Activated gamma-delta T cell treated with anti-CD3 and anti-CD28 coated beads, Interleukin-2, amount 50 U/mL, for 16 hours (primary cell): ENCODE data around the gene LYPD4.
A peak's percentile ranks its signal among the peaks of the same experiment; 100 is the strongest.
"Not testable (repeated sequence)": the region's sequence is repeated elsewhere in the genome, so short reads cannot be mapped to it uniquely, and the experiment has no call there.

Experiments
- DNase-seq: peaks from one replicate; pipeline ENCODE4 v3.0.0-alpha.2; 2020; ENCODE audit warnings: low read depth

LYPD4 gene

GRCh38 chr19:41799444-41800000 lies 45.0 kb downstream of the LYPD4 start:
- no peak for DNase-seq

DNA sequence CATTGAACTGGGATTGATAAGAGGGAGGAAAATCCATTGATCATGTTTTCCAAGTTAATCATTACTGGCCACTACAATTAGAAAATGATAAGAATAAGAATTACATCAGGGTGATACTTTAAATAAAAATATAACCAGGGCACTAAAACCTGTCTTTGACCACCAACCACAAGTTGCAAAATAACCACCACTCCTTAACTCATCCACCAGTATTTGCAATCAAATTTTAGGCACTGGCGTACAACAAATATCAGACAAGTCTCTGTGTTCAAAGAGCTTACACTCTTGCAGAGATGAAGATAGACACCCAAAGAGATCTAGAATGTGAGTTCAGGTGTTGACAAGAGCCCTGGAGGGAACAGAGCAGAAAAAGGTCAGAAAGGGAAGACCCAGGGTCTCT lies 47.6 kb downstream of the LYPD4 start:
- no peak for DNase-seq

DNA sequence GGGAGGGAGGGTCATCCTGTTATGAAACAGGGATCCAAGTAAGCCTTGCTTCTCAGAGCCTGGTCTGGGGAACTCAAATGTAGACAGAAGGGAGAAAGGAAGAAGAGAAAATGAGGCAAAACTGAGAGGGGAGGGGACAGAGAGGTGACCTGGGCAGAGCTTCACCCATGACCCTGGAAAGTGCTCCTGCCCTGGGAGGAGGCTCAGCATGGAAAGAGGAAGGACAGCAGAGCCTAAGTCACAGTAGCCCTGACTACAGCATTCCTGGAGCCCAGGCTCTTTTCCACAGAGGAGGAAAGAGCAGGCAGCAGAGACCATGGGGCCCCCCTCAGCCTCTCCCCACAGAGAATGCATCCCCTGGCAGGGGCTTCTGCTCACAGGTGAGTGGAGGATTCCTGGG lies 48.1 kb downstream of the LYPD4 start, which contains the start of gene CEACAM3:
Gene CEACAM3, plus strand, starts transcription at position 226 of the 400 bp plus-strand sequence. Its CDS starts 91 bp downstream, at position 317.
- no peak for DNase-seq

DNA sequence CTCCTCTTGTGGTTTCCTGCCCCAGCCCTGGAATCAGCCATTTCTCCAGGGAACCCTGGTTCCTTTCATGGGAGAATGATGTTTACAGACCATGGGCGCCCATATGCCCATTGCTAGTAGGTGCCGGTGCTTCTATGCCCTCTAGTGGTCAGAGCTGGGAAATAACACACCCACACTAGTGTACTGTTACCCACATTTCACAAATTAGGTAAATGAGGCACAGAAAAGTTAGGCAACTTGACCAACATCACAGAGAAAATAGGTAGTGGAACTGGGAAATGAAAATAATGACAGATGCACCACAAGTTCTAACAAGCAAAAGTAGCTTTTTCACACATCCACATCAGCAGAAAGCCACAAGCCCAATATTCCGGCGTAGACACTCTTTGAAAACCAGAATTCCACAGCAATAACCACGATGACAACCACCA lies 49.4 kb downstream of the LYPD4 start:
- DNase-seq, result peak; percentile 46

DNA sequence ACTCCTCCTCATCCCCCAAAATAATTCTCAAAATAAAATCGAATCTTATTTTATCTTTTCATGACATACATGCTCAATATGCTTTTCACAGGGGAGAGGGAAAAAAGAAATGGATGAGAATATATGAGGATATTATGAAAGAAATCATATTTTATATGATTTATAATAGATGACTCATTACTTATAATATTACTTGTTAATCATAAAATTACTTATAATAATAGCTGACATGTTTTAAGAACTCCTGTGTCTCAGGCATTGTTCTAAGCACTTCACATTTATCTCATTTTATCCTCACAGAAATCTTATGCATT lies 51.1 kb downstream of the LYPD4 start:
- no peak for DNase-seq

GRCh38 chr19:41792513-41793413 lies 51.7 kb downstream of the LYPD4 start:
- peak; percentile 35 for DNase-seq

DNA sequence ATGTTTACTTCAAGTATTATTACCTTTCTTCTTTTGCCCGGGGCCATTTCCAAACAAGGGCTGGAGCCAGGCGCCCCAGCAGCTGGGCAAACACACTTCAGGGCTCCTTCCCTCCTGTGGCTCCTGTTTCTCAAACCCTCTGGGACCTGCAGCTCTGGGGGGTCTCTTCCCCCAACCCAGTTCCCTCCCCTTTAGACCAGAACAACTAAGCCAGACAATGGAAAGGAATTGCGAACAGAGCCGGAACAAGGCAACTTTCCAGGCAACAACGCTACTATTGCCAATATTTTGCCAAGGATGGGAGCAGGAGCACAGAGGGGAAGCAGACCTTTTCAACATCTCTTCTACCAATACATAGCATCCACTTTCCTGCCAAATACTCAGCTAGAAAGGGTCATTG lies 55.4 kb downstream of the LYPD4 start:
- not testable (repeated sequence) for DNase-seq

- not testable (repeated sequence) for DNase-seq
Observed at GRCh38 chr19:41788518-41788917, 56.0 kb downstream of the LYPD4 start.
